Loucy (cell line): Measurements from ENCODE around the gene SNRNP40.

ENCODE experiments used
- H2AFZ ChIP-seq: fragments of 200-600 bp; sonication (generic); 2 replicates; pipeline ENCODE4 v1.6.0; 2016; ENCODE audit warnings: antibody characterized with exemption, mild to moderate bottlenecking, low read length, moderate library complexity
- H3F3A ChIP-seq: fragments of 200-600 bp; 2 replicates; pipeline ENCODE4 v1.6.0; 2016; ENCODE audit warnings: antibody characterized with exemption, low read depth, mild to moderate bottlenecking
- H3K27me3 ChIP-seq: fragments of 200-600 bp; sonication (generic); 2 replicates; pipeline ENCODE4 v1.6.1; 2014; ENCODE audit warnings: low read length, mild to moderate bottlenecking; ENCODE audit not compliant: insufficient read depth, poor library complexity, severe bottlenecking
- H3K36me3 ChIP-seq: fragments of 200-600 bp; sonication (generic); 2 replicates; pipeline ENCODE4 v1.6.1; 2016; ENCODE audit warnings: low read length; ENCODE audit not compliant: insufficient read depth
- H3K4me1 ChIP-seq: fragments of 200-600 bp; sonication (generic); 2 replicates; pipeline ENCODE4 v1.5.1; 2014; ENCODE audit warnings: low read length, mild to moderate bottlenecking; ENCODE audit not compliant: insufficient read depth, poor library complexity, severe bottlenecking
- H3K4me2 ChIP-seq: fragments of 200-600 bp; sonication (generic); 2 replicates; pipeline ENCODE4 v1.6.0; 2014; ENCODE audit warnings: antibody characterized with exemption, low read length, low read depth, mild to moderate bottlenecking; ENCODE audit not compliant: poor library complexity, severe bottlenecking
- H3K4me3 ChIP-seq: fragments of 200-600 bp; sonication (generic); 2 replicates; pipeline ENCODE4 v1.5.1; 2014; ENCODE audit warnings: low read length, mild to moderate bottlenecking, mixed read lengths; ENCODE audit not compliant: poor library complexity, severe bottlenecking
- H3K79me2 ChIP-seq: fragments of 200-600 bp; sonication (generic); 2 replicates; pipeline ENCODE4 v1.6.1; 2014; ENCODE audit warnings: low read length; ENCODE audit not compliant: insufficient read depth
- H3K9ac ChIP-seq: fragments of 200-600 bp; sonication (generic); 2 replicates; pipeline ENCODE4 v1.6.0; 2014; ENCODE audit warnings: mild to moderate bottlenecking, low read depth, low read length, moderate library complexity; ENCODE audit not compliant: poor library complexity, severe bottlenecking
- H3K9me2 ChIP-seq: fragments of 200-600 bp; sonication (generic); replicated peaks from 2 replicates; pipeline ENCODE4 v1.6.1; 2016; ENCODE audit warnings: low read depth, low read length, mixed read lengths
- H3K9me3 ChIP-seq: fragments of 200-600 bp; sonication (generic); 2 replicates; pipeline ENCODE4 v1.6.1; 2014; ENCODE audit warnings: mild to moderate bottlenecking, antibody characterized with exemption, low read length, low read depth; ENCODE audit not compliant: insufficient read depth
- H4K20me1 ChIP-seq: fragments of 200-600 bp; sonication (generic); 2 replicates; pipeline ENCODE4 v1.6.0; 2014; ENCODE audit warnings: antibody characterized with exemption, low read length, mild to moderate bottlenecking; ENCODE audit not compliant: insufficient read depth, poor library complexity, severe bottlenecking
- CTCF ChIP-seq: fragments of 200-600 bp; sonication (generic); conservative IDR thresholded peaks from 2 replicates; pipeline ENCODE4 v1.5.1; 2014; ENCODE audit warnings: mild to moderate bottlenecking, antibody characterized with exemption, low read length
- EZH2phosphoT487 ChIP-seq: fragments of 200-600 bp; IDR thresholded peaks from 2 replicates; pipeline ENCODE4 v1.6.1; 2018; ENCODE audit warnings: antibody characterized with exemption, mild to moderate bottlenecking, moderate library complexity, borderline replicate concordance

The SNRNP40 gene

GRCh38 chr1:31238986-31239613, 57.5 kb downstream of the SNRNP40 start:
- Histone ChIP-seq H3K79me2 (no peaks in the 10 kb centered on the region), H4K20me1 (no peaks in the 10 kb centered on the region), H3K9me3 (no peaks in the 10 kb centered on the region), H3K9ac (no peak overlapping the region), H3K4me3 (no peak overlapping the region), H2AFZ (no peak overlapping the region), H3K9me2 (no peaks in the 10 kb centered on the region), H3K36me3 (no peaks in the 10 kb centered on the region), H3K4me2 (no peak overlapping the region), H3K27me3 (no peaks in the 10 kb centered on the region), H3K4me1 (no peaks in the 10 kb centered on the region), H3F3A (no peaks in the 10 kb centered on the region)
- TF ChIP-seq EZH2phosphoT487, result no peak
- TF ChIP-seq CTCF, result no peak

GRCh38 chr1:31238612-31238985, 58.0 kb downstream of the SNRNP40 start:
- no peaks in the 10 kb centered on the region for H3K27me3 ChIP-seq
- H3K4me1 ChIP-seq, result no peaks in the 10 kb centered on the region
- H3K79me2 ChIP-seq, result no peaks in the 10 kb centered on the region
- no peak overlapping the region for H3K4me3 ChIP-seq
- no peaks in the 10 kb centered on the region for H3K9me2 ChIP-seq
- no peak for TF ChIP-seq CTCF
- no peak for TF ChIP-seq EZH2phosphoT487
- H2AFZ ChIP-seq, result no peak overlapping the region
- no peaks in the 10 kb centered on the region for H4K20me1 ChIP-seq
- H3K36me3 ChIP-seq, result no peaks in the 10 kb centered on the region
- no peaks in the 10 kb centered on the region for H3F3A ChIP-seq
- H3K9me3 ChIP-seq, result no peaks in the 10 kb centered on the region
- H3K9ac ChIP-seq, result no peak overlapping the region
- H3K4me2 ChIP-seq, result no peak overlapping the region

GRCh38 chr1:31234870-31235269, 61.7 kb downstream of the SNRNP40 start:
- Histone ChIP-seq H3K9ac (no peak overlapping the region), H3K79me2 (no peaks in the 10 kb centered on the region), H3K36me3 (no peaks in the 10 kb centered on the region), H3K4me2 (no peak overlapping the region), H2AFZ (no peak overlapping the region), H3K9me3 (no peaks in the 10 kb centered on the region), H4K20me1 (no peaks in the 10 kb centered on the region), H3K4me3 (no peak overlapping the region), H3K9me2 (no peaks in the 10 kb centered on the region), H3K4me1 (no peaks in the 10 kb centered on the region), H3K27me3 (no peaks in the 10 kb centered on the region), H3F3A (no peaks in the 10 kb centered on the region)
- TF ChIP-seq EZH2phosphoT487, result no peak
- no peak for TF ChIP-seq CTCF
